GM19193 (cell line): ENCODE results near the gene FGF3.

Source experiments
- POLR2A ChIP-seq: IDR thresholded peaks from 4 replicates; pipeline ENCODE4 v1.6.1; 2011; ENCODE audit not compliant: insufficient read depth, insufficient read length; ENCODE audit errors: extremely low read depth

FGF3 gene

GRCh38 chr11:69860244-69860643 is 41.0 kb upstream of the FGF3 start:
- TF ChIP-seq POLR2A = no peak

GRCh38 chr11:69859275-69859934 is 40.2 kb upstream of the FGF3 start:
- TF ChIP-seq POLR2A = no peak

GRCh38 chr11:69855421-69855820 is 36.2 kb upstream of the FGF3 start:
- TF ChIP-seq POLR2A = no peak

GRCh38 chr11:69854713-69855112 is 35.5 kb upstream of the FGF3 start:
- TF ChIP-seq POLR2A = no peak

- no peak for TF ChIP-seq POLR2A
Observed at GRCh38 chr11:69852056-69852455, 32.8 kb upstream of the FGF3 start.

GRCh38 chr11:69848201-69848600 is 29.0 kb upstream of the FGF3 start:
- TF ChIP-seq POLR2A = no peak

- TF ChIP-seq POLR2A = no peak
Observed at GRCh38 chr11:69844396-69844795, 25.2 kb upstream of the FGF3 start.

- TF ChIP-seq POLR2A = no peak
Observed at GRCh38 chr11:69843529-69843921, 24.3 kb upstream of the FGF3 start.

GRCh38 chr11:69842746-69843528 is 23.7 kb upstream of the FGF3 start:
- no peak for TF ChIP-seq POLR2A

GRCh38 chr11:69841859-69842698 is 22.9 kb upstream of the FGF3 start:
- no peak for TF ChIP-seq POLR2A

- TF ChIP-seq POLR2A = no peak
Observed at GRCh38 chr11:69841170-69841858, 22.1 kb upstream of the FGF3 start.

GRCh38 chr11:69840371-69841169 is 21.4 kb upstream of the FGF3 start:
- TF ChIP-seq POLR2A = no peak

- TF ChIP-seq POLR2A = no peak
Observed at GRCh38 chr11:69839516-69839915, 20.3 kb upstream of the FGF3 start.

- no peak for TF ChIP-seq POLR2A
Observed at GRCh38 chr11:69837791-69838190, 18.6 kb upstream of the FGF3 start.

GRCh38 chr11:69836401-69836800 is 17.2 kb upstream of the FGF3 start:
- TF ChIP-seq POLR2A = no peak
